SK-N-DZ (cell line): ENCODE data around the gene ZNF717. TPM values are rescaled to one million over a fixed set of nuclear protein-coding genes. Genes with fewer than 3 reads are reported as not detected.
"Not testable (repeated sequence)": the region's sequence is repeated elsewhere in the genome, so short reads cannot be mapped to it uniquely, and the experiment has no call there.

Experiments
- DNase-seq: peaks from one replicate; pipeline ENCODE4 v3.0.0-alpha.2; 2015; ENCODE audit warnings: low spot score
- polyA plus RNA-seq, 2 experiments: library from polyadenylated mRNA; depleted of rRNA; stranded (reverse); fragments of >200 nt; gene quantifications; 2 replicates each; pipeline ENCODE4 v1.2.3, GENCODE V29; 2014
- small RNA-seq, 2 experiments: library from RNA; depleted of rRNA; stranded (forward); fragments of <200 nt; gene quantifications; one replicate each; pipeline ENCODE3, GENCODE V24; 2014

Gene ZNF717
- 10.9 and 15.6 TPM in 2 replicates for polyA plus RNA-seq (2014; cell fraction: cytosol; rRNA removed)
- 12.9 and 14.8 TPM in 2 replicates for polyA plus RNA-seq (2014; cell fraction: nucleus; rRNA removed)

DNA sequence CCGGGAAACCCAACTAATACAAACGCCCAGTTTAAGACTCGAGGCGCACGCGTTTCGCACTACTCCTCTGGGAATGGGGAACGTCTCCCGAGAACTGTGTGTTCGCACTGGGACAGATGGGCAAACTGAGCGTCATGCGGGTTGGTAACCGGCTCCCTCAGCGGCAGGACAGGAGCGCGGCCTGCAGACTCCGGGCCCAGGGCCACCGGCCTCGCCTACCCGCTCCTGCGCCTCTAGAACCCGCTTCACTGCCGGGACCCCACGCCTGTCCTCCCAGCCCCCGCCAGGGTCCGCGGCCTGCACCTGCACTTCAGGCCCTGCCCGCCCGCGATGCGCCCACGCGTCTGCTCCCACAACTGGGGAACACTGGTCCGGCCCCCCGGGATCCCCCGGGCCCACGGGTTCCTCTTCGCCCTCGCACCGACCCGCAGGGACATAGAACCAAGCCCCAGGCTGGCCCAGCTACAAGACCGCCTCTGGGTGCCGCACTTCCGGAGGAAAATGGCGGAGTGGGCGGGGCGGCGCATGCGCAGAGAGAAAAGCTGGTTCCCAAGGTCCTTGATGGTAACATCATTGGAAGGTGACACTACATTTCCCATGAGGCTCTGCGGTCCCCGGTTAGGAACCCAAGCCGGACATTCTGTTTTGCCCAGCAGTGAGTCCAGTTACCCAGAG, at the start of gene ZNF717:
Gene ZNF717 (minus strand): TSS at position 469 of the 675 bp plus-strand sequence. CDS start 2,187 bp downstream, outside the sequence.
- peak; percentile 88 for DNase-seq

DNA sequence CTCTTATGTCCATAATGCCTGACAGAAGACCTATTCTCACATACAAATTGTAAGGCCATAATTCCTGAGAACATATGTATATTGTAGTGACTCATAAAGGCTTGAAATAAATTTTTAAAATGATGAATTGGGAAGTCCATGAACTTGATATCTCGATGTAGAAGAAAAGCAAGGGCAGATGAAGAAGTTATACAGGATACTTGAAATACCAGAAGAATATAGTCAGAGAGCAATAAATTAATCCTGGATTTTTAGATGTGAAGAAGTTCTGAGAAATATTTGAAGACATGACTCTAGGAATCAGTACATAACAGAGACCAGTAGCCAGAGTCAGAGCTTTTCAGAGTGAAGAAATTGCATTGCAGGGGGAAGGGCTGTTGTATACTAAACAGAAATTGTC, 45.7 kb upstream of the ZNF717 start:
- not testable (repeated sequence) for DNase-seq

DNA sequence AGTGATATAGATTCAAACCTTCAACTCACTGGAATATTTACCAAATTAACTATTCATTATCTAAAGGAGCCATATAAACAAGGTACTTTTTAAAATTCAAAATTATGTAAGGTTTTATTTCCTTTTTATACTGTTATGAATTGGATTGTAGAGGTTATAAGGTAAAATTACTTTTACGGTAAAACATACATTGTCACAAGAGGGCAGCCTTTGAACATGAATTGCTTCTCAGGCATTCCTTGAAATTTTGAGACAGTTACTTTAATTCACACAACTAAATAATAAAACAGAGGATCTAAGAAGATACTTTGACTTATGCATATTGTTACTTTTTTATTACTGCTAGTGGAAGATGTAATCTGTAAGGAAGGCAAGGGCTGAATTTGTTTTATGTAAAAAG, 32.7 kb upstream of the ZNF717 start:
- not testable (repeated sequence) for DNase-seq

DNA sequence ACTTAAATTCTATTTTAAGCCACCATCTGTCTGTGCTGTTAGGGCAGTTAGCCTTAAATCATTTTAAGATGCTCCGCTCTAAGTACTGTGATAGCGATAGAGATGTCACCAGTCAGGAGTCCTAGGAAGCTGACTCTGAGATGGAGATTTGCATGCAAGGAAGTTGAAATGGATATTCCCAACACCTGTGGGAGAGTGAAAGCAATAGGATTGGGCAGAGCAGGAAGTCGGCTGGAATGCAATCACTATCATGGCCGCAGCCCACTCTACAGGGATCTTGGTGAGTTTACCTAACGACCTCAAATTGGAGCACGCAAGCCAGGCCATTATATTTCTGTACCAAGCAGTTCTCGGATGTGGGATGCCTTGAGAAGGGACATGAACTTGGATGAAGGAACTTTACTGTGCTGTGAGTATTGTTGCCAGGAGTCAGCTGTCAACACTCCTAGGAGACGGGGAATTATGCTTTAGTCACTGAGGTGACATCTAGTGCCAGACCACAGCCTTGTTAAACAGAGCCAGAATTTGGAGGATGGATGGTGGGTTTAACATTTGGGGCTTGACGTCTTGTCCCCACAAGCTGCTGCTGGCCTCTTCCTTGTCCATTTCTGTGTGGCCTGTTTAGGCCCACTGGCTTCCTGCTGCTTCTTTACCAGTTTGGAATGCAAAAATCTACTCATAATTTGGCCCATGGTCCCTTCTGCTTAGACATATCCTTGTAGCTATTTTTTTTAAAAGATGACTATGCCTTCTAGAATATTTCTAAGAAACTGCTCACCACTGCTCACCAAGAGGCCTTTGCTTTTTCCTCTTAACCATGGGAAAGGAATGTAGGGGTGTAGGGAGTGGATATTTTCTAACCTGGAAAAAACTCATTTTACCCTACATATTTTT, 31.2 kb upstream of the ZNF717 start:
- not testable (repeated sequence) for DNase-seq

DNA sequence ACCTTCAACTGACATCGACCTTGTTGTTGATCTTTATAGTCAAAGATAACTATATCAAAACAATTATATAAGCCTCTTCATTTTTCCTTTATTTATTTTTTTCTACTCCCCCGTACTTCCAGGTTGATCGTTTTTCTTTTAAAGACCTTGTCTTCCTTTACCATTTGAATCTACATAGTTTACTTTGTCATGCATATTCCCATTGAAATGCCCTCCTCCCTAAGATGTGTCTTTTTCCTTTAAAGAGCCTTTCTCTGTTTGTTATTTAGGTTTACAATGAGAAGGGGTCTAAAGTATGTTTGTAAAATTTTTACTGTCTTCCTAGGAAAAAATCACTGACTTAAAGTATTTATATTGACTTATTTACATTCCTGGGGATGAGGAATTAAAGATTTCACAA, 29.4 kb upstream of the ZNF717 start:
- DNase-seq: no peak

DNA sequence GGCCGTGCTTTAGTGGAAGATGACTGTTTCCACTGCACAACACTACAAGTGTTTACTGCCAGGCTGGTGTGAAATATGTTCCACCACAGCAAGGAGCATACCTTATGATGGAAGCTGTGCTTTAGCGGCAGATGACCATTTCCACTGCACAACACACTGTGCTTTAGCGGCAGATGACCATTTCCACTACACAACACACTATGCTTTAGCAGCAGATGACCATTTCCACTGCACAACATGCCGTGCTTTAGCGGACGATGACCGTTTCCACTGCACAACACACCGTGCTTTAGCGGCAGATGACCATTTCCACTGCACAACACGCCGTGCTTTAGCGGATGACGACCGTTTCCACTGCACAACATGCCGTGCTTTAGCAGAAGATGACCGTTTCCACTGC, 2.8 kb downstream of the ZNF717 start:
- DNase-seq: no peak

DNA sequence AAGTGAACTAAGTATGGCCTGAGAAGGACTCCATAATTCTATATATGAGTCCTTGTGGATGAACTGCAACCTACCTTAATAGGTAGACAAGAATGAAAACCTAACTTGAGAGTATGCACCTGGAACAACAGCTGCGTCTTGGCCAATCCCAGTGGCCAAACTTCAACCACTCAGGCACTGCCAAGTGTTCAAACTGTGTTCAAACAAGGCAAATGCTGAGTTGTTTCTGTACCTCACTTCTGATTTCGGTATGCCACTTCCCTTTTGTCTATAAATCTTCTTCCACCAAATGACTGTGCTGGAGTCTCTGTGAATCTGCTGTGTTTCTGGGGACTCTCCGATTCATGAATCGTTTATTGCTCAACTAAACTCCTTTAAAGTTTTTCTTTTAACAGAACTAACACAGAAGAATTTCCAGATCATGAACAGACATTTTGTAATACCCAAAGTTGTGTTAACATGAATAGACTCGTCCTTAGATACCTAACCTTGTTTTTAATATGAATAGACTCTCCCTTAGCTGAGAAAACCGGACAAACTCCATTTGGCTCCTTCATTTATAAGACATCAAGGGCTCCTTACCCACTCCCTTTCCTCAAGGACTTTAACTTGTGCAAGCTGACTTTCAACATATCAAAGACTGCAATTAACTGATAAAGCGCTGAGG, 4.1 kb downstream of the ZNF717 start:
- no peak for DNase-seq

DNA sequence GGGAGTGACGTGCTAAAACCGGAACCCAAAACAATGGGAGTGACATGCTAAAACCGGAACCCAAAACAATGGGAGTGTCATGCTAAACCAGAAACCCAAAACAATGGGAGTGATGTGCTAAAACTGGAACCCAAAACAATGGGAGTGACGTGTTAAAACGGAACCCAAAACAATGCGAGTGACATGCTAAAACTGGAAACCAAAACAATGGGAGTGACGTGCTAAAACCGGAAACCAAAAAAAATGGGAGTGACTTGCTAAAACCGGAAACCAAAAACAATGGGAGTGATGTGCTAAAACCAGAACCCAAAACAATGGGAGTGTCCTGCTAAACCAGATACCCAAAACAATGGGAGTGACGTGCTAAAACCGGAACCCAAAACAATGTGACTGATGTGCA, 7.6 kb downstream of the ZNF717 start:
- not testable (repeated sequence) for DNase-seq

DNA sequence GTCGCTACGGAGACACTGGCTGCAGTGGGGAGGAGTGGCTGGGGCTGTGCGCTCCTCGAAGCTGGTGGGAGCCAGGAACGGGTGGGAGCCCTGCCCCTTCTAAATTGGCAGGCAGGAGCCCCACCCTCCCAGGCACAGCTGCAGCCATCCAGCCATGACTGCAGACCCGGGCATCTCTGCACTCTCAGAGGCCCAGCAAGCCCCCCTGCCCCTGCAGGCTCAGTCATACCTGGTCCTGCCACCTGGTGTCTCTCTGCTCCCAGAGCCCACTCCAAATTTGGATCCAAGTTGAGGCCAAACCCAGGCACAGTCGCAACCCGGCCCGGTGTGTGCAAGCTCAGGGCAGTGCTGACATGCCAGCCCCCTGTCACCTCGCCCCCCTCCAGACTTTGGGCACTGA, 13.7 kb downstream of the ZNF717 start:
- not testable (repeated sequence) for DNase-seq

DNA sequence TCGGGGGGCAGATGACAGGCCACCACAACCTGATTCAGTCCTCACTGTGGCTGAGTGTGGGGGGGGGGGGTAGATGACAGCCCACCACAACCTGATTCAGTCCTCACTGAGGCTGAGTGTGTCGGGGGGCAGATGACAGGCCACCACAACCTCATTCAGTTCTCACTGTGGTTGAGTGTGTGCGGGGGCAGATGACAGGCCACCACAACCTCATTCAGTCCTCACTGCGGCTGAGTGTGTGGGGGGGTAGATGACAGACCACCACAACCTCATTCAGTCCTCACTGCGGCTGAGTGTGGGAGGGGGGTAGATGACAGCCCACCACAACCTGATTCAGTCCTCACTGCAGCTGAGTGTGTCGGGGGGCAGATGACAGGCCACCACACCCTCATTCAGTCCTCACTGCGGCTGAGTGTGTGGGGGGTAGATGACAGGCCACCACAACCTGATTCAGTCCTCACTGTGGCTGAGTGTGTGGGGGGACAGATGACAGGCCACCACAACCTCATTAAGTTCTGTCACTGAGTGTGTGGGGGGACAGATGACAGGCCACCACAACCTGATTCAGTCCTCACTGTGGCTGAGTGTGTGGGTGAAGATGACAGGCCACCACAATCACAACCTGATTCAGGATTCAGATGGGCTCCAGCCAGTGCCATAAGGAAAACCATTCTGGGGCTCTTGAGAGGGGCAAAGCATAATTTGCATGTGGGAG, 16.9 kb downstream of the ZNF717 start:
- DNase-seq: no peak

DNA sequence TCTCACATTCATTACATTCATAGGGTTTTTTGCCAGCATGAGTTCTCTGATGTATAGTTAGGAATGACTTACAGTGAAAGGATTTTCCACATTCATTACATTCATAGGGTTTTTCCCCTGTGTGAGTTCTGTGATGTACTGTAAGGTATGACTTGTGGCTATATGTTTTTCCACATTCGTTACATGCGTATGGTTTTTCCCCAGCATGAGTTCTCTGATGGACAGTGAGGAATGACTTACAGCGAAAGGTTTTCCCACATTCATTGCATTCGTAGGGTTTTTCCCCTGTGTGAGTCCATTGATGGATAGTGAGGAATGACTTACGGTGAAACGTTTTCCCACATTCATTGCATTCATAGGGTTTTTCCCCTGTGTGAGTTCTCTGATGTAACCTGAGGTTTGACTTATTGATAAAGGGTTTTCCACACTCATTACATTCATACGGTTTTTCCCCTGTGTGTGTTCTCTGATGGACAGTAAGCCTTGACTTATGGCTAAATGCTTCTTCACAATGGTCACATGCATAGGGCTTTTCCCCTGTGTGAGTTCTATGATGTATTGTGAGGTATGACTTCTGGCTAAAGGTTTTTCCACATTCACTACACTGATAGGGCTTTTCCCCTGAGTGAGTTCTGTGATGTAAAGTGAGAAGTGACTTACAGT, 47.4 kb downstream of the ZNF717 start:
- DNase-seq: peak; percentile 7

DNA sequence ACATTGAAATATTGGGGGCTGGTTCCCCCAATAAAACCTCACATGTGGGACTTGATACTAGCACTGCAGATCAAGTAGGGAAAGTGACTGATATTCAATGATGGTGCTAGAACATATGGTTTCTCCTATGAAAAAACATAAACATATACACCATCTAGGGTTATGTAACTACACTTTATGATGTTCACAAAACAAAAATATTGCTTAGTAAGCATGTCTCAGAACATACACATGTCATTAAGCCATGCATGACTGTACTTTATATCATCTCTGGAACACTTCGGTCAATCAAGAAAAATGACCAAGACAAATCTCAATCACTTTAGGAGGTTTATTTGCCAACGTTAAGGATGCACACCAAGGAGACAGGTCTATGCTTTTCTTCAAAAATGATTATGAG, 57.4 kb downstream of the ZNF717 start:
- no peak for DNase-seq

DNA sequence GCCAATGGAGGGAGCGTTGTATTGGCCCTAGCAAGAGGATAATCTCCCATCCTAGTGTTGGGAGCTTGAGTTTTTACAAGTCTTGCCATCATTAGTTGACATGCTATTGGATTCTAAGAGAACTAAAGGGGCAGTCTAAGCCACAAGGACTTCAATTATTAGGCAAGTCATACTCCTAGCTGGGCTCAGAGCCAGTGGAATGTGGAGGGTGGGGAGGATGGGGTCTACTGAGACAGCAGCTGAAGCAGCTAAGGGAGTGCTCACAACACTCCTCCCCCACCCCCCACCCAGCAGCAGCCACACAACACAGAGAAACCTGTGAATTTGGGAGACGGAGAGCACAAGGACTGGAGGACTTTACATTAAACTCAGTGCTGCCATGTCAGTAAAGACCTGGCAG, 93.3 kb downstream of the ZNF717 start:
- no peak for DNase-seq

DNA sequence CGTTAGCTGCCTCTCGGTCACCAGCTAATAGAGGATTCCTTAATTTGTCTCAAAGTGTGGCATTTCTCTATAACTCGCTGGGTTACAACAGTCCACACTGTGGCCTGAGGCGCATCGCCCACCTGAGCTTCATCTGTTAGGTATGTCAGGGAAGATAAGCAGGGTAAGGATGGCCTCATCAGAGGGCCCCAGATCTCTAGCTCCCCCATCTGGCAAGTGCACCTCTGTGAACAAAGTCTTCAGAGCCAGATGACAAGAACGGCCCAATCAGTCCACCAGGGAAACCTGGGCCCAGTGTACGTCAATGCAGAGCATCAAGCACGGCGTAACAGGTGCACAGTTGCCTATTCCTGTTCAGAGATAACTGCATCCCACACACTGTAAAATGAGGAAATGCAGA, 98.0 kb downstream of the ZNF717 start:
- DNase-seq: no peak

Small RNAs within 50 kb of the gene (small RNA-seq; reads per million reads assigned to genes)
- 0 reads per million in 2 experiments for gene MIR4273
